T-helper 22 cell (primary cell): ENCODE data around the gene ANO9.
"Not testable (repeated sequence)": the region's sequence is repeated elsewhere in the genome, so short reads cannot be mapped to it uniquely, and the experiment has no call there.

Experiments used
- DNase-seq: peaks from one replicate; pipeline ENCODE4 v3.0.0-alpha.2; 2020; ENCODE audit warnings: low read depth

ANO9 gene

GRCh38 chr11:434496-434895 is 7.3 kb downstream of the ANO9 start:
- no peak for DNase-seq

GRCh38 chr11:433641-434040 is 8.2 kb downstream of the ANO9 start:
- no peak for DNase-seq

- no peak for DNase-seq
Measured at GRCh38 chr11:433111-433510, 8.7 kb downstream of the ANO9 start.

GRCh38 chr11:432501-433100 is 9.2 kb downstream of the ANO9 start:
- DNase-seq = no peak

- DNase-seq = no peak
Measured at GRCh38 chr11:431921-432320, 9.9 kb downstream of the ANO9 start.

GRCh38 chr11:429931-430456 is 11.8 kb downstream of the ANO9 start:
- DNase-seq = no peak

- DNase-seq = no peak
Measured at GRCh38 chr11:429391-429790, 12.4 kb downstream of the ANO9 start.

- DNase-seq = no peak
Measured at GRCh38 chr11:428295-428694, 13.5 kb downstream of the ANO9 start.

GRCh38 chr11:426851-427250 is 15.0 kb downstream of the ANO9 start:
- DNase-seq = no peak

GRCh38 chr11:425301-425700 is 16.5 kb downstream of the ANO9 start:
- DNase-seq = no peak

GRCh38 chr11:424766-425165 is 17.0 kb downstream of the ANO9 start:
- DNase-seq = not testable (repeated sequence)

- no peak for DNase-seq
Measured at GRCh38 chr11:424232-424631, 17.6 kb downstream of the ANO9 start.

- DNase-seq = no peak
Measured at GRCh38 chr11:422249-422656, 19.6 kb downstream of the ANO9 start.

GRCh38 chr11:420911-421321 is 20.9 kb downstream of the ANO9 start:
- DNase-seq = no peak

- no peak for DNase-seq
Measured at GRCh38 chr11:420054-420910, 21.5 kb downstream of the ANO9 start.

- no peak for DNase-seq
Measured at GRCh38 chr11:419248-420005, 22.4 kb downstream of the ANO9 start.

GRCh38 chr11:418343-419247 is 23.2 kb downstream of the ANO9 start:
- DNase-seq = no peak

GRCh38 chr11:417652-418342 is 24.0 kb downstream of the ANO9 start:
- no peak for DNase-seq

- DNase-seq = no peak
Measured at GRCh38 chr11:416757-417621, 24.8 kb downstream of the ANO9 start.
